OCI-M1 (cell line): ENCODE data around the gene POLA1.

ENCODE experiments used
- DNase-seq: peaks from one replicate; lab custom pipeline; 2025; lab: John Stamatoyannopoulos, UW

The POLA1 gene

GRCh38 chrX:25028726-25029125 lies 335.0 kb downstream of the POLA1 start:
- no peak for DNase-seq

- DNase-seq = no peak
Measured at GRCh38 chrX:25029288-25029825, 335.6 kb downstream of the POLA1 start.

GRCh38 chrX:25034889-25035288 lies 341.2 kb downstream of the POLA1 start:
- peak; percentile 58 for DNase-seq

- peak; percentile 53 for DNase-seq
Measured at GRCh38 chrX:25039036-25039435, 345.3 kb downstream of the POLA1 start.

GRCh38 chrX:25043192-25043591 lies 349.5 kb downstream of the POLA1 start:
- no peak for DNase-seq
